ENCODE data around the gene CSRP1.
A peak's percentile ranks its signal among the peaks of the same experiment; 100 is the strongest.
"Not testable (repeated sequence)": the region's sequence is repeated elsewhere in the genome, so short reads cannot be mapped to it uniquely, and the experiment has no call there.

Gene CSRP1

DNA sequence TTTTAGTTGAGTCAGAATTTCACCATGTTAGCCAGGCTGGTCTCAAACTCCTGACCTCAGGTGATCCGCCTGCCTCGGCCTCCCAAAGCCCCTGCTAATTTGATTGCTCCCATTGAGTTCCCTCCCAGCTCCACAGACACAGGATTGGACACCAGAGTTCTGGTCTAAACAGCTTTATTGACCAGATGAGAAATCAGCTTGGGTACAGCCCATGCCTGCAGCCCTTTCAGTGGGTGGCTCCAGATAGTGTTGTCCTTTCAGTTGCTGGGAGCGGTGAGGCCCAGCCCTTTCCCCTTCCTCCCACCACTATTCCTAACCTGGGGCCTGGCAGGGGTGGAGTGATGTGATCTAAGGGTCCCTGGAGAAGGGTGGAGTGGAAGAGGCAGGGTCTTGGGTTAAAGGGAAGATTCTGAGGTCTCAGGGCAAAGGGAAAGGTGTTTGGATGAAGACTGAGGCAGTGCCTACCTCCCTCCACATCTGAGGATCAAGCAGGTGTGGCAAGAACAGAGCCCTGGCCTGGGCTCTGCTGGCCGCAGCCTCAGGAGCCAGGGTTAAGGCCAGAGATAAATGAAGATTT is 23.5 kb downstream of the CSRP1 start:
- Histone ChIP-seq H3K4me1 (ENCODE audit: control insufficient read depth, insufficient read depth, low read length) (peaks cover 21% of the 10 kb centered on the region), H3K9me3 (ENCODE audit: control insufficient read depth, low read length) (no peaks in the 10 kb centered on the region), H3K9ac (ENCODE audit: low read length) (no peak overlapping the region), H3K36me3 (ENCODE audit: control insufficient read depth, insufficient read depth, low read length) (peaks cover 13% of the 10 kb centered on the region), H3K4me3 (ENCODE audit: low read length) (no peak overlapping the region), H3K27me3 (ENCODE audit: control insufficient read depth, insufficient read depth, low read length) (peaks cover 11% of the 10 kb centered on the region)

GRCh38 chr1:201482755-201483154 is 24.2 kb downstream of the CSRP1 start:
- Histone ChIP-seq H3K4me1 (ENCODE audit: control insufficient read depth, insufficient read depth, low read length) (peaks cover 21% of the 10 kb centered on the region), H3K9me3 (ENCODE audit: control insufficient read depth, low read length) (no peaks in the 10 kb centered on the region), H3K9ac (ENCODE audit: low read length) (no peak overlapping the region), H3K27me3 (ENCODE audit: control insufficient read depth, insufficient read depth, low read length) (peaks cover 11% of the 10 kb centered on the region), H3K36me3 (ENCODE audit: control insufficient read depth, insufficient read depth, low read length) (peaks cover 13% of the 10 kb centered on the region), H3K4me3 (ENCODE audit: low read length) (no peak overlapping the region)

DNA sequence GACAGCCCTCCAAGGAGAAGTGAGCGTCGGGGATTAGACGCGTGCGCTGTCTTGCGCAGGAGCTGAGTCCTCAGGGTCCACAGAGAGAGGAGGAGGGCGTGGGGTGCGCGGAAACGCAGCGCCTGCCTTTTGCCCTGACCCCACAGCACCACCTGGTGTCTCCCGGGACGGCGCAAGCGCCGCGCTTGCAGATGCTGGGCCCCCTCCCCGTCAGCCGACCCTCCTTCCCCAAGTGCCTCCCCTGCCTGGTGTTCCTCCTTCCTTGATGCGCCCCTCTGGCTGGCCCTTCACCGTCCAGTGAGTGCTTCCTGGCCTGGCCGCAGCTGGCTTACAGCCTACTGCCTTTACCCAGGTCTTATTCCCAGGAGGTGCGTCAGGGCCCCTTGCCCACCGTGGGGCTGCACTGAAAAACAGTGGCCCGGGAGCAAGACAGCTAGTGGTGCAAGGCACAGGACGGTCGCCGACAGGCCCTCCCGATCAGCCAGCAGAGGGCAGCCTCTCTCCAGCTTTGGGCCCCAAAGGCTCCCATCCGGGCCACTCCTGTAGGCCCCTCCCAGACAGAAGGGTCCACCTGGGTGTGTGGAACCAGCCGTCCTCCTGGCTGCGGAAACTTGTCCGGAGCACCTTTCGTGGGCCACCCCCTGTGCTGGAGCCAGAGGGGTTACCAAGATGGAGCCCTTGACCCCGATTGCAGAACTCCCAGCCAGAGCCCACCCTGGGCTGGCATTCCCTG is 25.0 kb downstream of the CSRP1 start:
- no peak overlapping the region for H3K4me3 ChIP-seq (ENCODE audit: low read length)
- peaks cover 21% of the 10 kb centered on the region for H3K4me1 ChIP-seq (ENCODE audit: control insufficient read depth, insufficient read depth, low read length)
- H3K9me3 ChIP-seq (ENCODE audit: control insufficient read depth, low read length): no peaks in the 10 kb centered on the region
- H3K27me3 ChIP-seq (ENCODE audit: control insufficient read depth, insufficient read depth, low read length): peaks cover 11% of the 10 kb centered on the region
- H3K36me3 ChIP-seq (ENCODE audit: control insufficient read depth, insufficient read depth, low read length): peaks cover 13% of the 10 kb centered on the region
- peak overlapping the region; percentile 45 for H3K9ac ChIP-seq (ENCODE audit: low read length)

DNA sequence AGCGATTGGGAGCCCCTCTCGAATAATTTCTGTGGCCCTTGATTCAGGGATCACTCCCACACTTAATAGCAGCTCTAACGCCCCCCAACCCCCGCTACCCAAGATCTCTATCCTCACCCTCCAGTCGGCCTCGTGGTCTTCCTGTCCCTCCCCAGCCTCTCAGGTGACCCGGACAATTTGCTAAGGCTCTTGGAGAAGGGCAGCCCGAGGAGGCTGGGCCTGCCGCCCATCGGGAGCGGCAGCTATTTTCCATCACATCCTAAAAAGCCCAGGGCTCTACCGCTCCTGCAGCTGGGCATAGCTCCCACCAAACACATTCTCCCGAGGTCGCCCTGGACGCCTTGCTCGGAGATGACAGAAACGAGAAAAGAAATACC is 25.9 kb downstream of the CSRP1 start:
- Histone ChIP-seq H3K9ac (ENCODE audit: low read length) (peak overlapping the region; percentile 36), H3K9me3 (ENCODE audit: control insufficient read depth, low read length) (no peaks in the 10 kb centered on the region), H3K27me3 (ENCODE audit: control insufficient read depth, insufficient read depth, low read length) (peaks cover 11% of the 10 kb centered on the region), H3K4me3 (ENCODE audit: low read length) (no peak overlapping the region), H3K4me1 (ENCODE audit: control insufficient read depth, insufficient read depth, low read length) (peaks cover 21% of the 10 kb centered on the region), H3K36me3 (ENCODE audit: control insufficient read depth, insufficient read depth, low read length) (peaks cover 13% of the 10 kb centered on the region)

- Histone ChIP-seq H3K36me3 (ENCODE audit: control insufficient read depth, insufficient read depth, low read length) (peaks cover 11% of the 10 kb centered on the region), H3K4me3 (ENCODE audit: low read length) (no peak overlapping the region), H3K9me3 (ENCODE audit: control insufficient read depth, low read length) (no peaks in the 10 kb centered on the region), H3K4me1 (ENCODE audit: control insufficient read depth, insufficient read depth, low read length) (peaks cover 21% of the 10 kb centered on the region), H3K27me3 (ENCODE audit: control insufficient read depth, insufficient read depth, low read length) (peaks cover 11% of the 10 kb centered on the region), H3K9ac (ENCODE audit: low read length) (peak overlapping the region; percentile 36)
These were observed 26.5 kb downstream of the CSRP1 start for GRCh38 chr1:201480231-201481003.

DNA sequence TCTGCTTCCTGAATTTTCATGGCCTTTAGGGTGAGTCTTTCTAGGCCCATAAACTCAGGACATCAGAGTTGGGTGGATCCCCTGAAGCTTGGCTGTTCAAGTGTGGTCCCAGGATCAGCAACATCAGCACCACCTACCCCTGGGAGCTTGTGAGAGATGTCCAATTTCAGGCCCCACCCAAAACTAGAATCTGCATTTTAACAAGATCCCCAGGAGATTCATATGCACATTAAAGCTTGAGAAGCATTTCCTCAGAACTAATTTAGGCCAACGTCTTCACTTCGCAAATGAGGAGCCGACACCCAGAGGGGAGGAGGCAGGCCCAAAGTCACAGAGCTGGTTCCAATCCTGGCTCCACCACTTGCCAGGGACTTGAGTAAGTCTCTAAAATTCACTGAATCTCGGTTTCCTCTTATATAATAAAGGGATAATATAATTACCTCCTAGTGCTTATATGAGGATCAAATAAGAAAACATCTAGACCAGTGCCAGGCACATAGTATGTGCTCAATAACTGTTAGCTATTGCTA is 27.7 kb downstream of the CSRP1 start:
- H3K36me3 ChIP-seq (ENCODE audit: control insufficient read depth, insufficient read depth, low read length): no peaks in the 10 kb centered on the region
- H3K4me1 ChIP-seq (ENCODE audit: control insufficient read depth, insufficient read depth, low read length): peaks cover 21% of the 10 kb centered on the region
- no peak overlapping the region for H3K4me3 ChIP-seq (ENCODE audit: low read length)
- H3K9ac ChIP-seq (ENCODE audit: low read length): no peak overlapping the region
- H3K9me3 ChIP-seq (ENCODE audit: control insufficient read depth, low read length): no peaks in the 10 kb centered on the region
- H3K27me3 ChIP-seq (ENCODE audit: control insufficient read depth, insufficient read depth, low read length): peaks cover 11% of the 10 kb centered on the region

GRCh38 chr1:201478666-201479065 is 28.3 kb downstream of the CSRP1 start:
- H3K4me1 ChIP-seq (ENCODE audit: control insufficient read depth, insufficient read depth, low read length): peaks cover 21% of the 10 kb centered on the region
- not testable (repeated sequence) for H3K9ac ChIP-seq (ENCODE audit: low read length); H3K9me3 ChIP-seq (ENCODE audit: control insufficient read depth, low read length)

GRCh38 chr1:201476670-201477344 is 30.1 kb downstream of the CSRP1 start:
- H3K9ac ChIP-seq (ENCODE audit: low read length): no peak overlapping the region
- no peak overlapping the region for H3K4me3 ChIP-seq (ENCODE audit: low read length)
- H3K27me3 ChIP-seq (ENCODE audit: control insufficient read depth, insufficient read depth, low read length): peaks cover 10% of the 10 kb centered on the region
- no peaks in the 10 kb centered on the region for H3K9me3 ChIP-seq (ENCODE audit: control insufficient read depth, low read length)
- H3K36me3 ChIP-seq (ENCODE audit: control insufficient read depth, insufficient read depth, low read length): no peaks in the 10 kb centered on the region
- peaks cover 12% of the 10 kb centered on the region for H3K4me1 ChIP-seq (ENCODE audit: control insufficient read depth, insufficient read depth, low read length)

More at GRCh38 chr1:201478666-201479065, 28.3 kb downstream of the CSRP1 start:
- H3K36me3 ChIP-seq (ENCODE audit: control insufficient read depth, insufficient read depth, low read length); H3K4me3 ChIP-seq (ENCODE audit: low read length): not testable (repeated sequence)
- H3K27me3 ChIP-seq (ENCODE audit: control insufficient read depth, insufficient read depth, low read length): peaks cover 11% of the 10 kb centered on the region

DNA sequence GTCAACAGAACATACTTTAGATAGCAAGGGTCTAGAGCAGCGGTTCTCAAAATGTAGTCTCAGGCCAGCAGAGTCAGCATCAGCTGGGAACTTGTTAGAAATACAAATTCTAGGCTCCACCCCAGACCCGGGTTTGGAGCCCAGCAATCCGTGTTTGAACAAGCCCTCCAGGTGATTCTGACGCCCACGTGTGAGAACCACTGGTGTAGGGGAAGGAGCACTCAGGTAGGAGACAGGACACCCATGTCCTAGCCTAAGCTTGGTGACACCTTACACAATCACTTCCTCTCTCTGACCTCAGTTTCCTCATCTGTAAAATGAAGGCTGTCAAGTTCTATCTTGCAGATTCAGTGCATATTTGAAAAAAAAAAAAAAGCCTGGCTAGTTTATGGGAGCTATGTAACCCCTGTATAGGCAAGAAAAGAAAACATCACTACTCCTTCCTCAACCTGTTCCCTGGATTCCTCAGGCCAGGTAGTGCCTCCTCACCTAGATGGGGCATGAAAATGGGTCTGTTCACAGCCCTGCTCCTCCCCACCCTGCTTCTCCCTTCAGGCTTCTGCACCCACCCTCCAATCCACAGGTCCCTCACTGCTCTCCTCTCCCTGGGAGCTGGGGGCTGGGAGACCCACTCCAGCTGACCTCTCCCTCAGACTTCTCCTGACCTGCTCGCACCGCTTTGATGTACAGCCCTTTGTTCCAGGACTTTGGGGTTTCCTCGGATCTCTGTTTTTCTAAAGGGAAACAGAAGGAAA is 30.8 kb downstream of the CSRP1 start:
- peaks cover 5% of the 10 kb centered on the region for H3K4me1 ChIP-seq (ENCODE audit: control insufficient read depth, insufficient read depth, low read length)
- H3K4me3 ChIP-seq (ENCODE audit: low read length): no peak overlapping the region
- H3K36me3 ChIP-seq (ENCODE audit: control insufficient read depth, insufficient read depth, low read length): no peaks in the 10 kb centered on the region

DNA sequence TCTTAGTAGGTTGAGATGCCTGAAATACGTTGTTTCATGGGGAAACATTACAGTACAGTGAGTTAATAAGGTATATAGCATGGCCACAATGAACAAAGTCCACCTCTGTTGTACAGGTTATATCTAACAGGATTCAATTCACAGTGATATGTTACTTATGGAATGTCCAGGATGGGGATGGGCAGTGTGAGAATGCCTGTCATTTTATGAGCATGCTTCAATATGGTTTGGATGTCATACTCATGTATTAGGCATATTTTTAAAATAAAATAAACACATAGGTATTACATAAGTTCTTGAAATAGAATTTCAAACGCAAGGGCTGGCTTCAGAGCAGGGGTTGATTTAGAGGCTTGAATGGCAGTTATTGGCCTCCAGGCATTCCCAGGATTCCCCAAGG is 31.8 kb downstream of the CSRP1 start:
- Histone ChIP-seq H3K36me3 (ENCODE audit: control insufficient read depth, insufficient read depth, low read length) (no peaks in the 10 kb centered on the region), H3K9ac (ENCODE audit: low read length) (no peak overlapping the region), H3K9me3 (ENCODE audit: control insufficient read depth, low read length) (no peaks in the 10 kb centered on the region), H3K4me1 (ENCODE audit: control insufficient read depth, insufficient read depth, low read length) (peaks cover under 1% of the 10 kb centered on the region), H3K27me3 (ENCODE audit: control insufficient read depth, insufficient read depth, low read length) (no peaks in the 10 kb centered on the region), H3K4me3 (ENCODE audit: low read length) (no peak overlapping the region)

More for the DNA sequence above, 30.8 kb downstream of the CSRP1 start:
- Histone ChIP-seq H3K9me3 (ENCODE audit: control insufficient read depth, low read length) (no peaks in the 10 kb centered on the region), H3K27me3 (ENCODE audit: control insufficient read depth, insufficient read depth, low read length) (peaks cover 3% of the 10 kb centered on the region), H3K9ac (ENCODE audit: low read length) (no peak overlapping the region)

- Histone ChIP-seq H3K27me3 (ENCODE audit: control insufficient read depth, insufficient read depth, low read length) (peaks cover 6% of the 10 kb centered on the region), H3K36me3 (ENCODE audit: control insufficient read depth, insufficient read depth, low read length) (no peaks in the 10 kb centered on the region), H3K9ac (ENCODE audit: low read length) (no peak overlapping the region), H3K4me3 (ENCODE audit: low read length) (no peak overlapping the region), H3K4me1 (ENCODE audit: control insufficient read depth, insufficient read depth, low read length) (peaks cover 11% of the 10 kb centered on the region), H3K9me3 (ENCODE audit: control insufficient read depth, low read length) (no peaks in the 10 kb centered on the region)
These were observed 33.6 kb downstream of the CSRP1 start for GRCh38 chr1:201473296-201473695.
